Spleen (tissue), 11 donors: ENCODE results near the gene C1QTNF12. TPM values are rescaled to one million over a fixed set of nuclear protein-coding genes. Genes with fewer than 3 reads are reported as not detected.

Experiments used
- DNase-seq: peaks from one replicate; pipeline ENCODE4 v3.0.0-alpha.2; 2020
- H3K27ac ChIP-seq, 8 donors: fragments of 200-600 bp; sonication (generic) in 7 of 8; 1 replicate in 4 of 8; 2 replicates in 4 of 8; pipeline versions ENCODE4 v1.5.0 to v1.8.0; 2016 to 2021; ENCODE audit warnings: inconsistent platforms in 4 of 8, mild to moderate bottlenecking in 4 of 8, moderate library complexity in 1 of 8
- H3K27me3 ChIP-seq, 7 donors: fragments of 200-600 bp; sonication (generic) in 6 of 7; replicated peaks in 1 of 7; 1 replicate in 4 of 7; 2 replicates in 3 of 7; pipeline versions ENCODE4 v1.5.0 to v1.8.0; 2016 to 2021; ENCODE audit warnings: inconsistent platforms in 3 of 7, mild to moderate bottlenecking in 1 of 7
- H3K36me3 ChIP-seq, 6 donors: fragments of 200-600 bp; sonication (generic) in 5 of 6; 1 replicate in 4 of 6; 2 replicates in 2 of 6; pipeline versions ENCODE4 v1.5.0 to v1.8.0; 2016 to 2021; ENCODE audit warnings: inconsistent platforms in 2 of 6
- H3K4me1 ChIP-seq, 6 donors: fragments of 200-600 bp; sonication (generic) in 5 of 6; 1 replicate in 3 of 6; 2 replicates in 3 of 6; pipeline versions ENCODE4 v1.5.0 to v1.8.0; 2016 to 2021; ENCODE audit warnings: inconsistent platforms in 3 of 6
- H3K4me3 ChIP-seq, 8 donors: fragments of 200-600 bp; sonication (generic) in 7 of 8; 1 replicate in 4 of 8; 2 replicates in 4 of 8; pipeline versions ENCODE4 v1.5.0 to v1.8.0; 2016 to 2021; ENCODE audit warnings: inconsistent platforms in 4 of 8, mild to moderate bottlenecking in 4 of 8, moderate library complexity in 2 of 8
- H3K9me3 ChIP-seq, 8 donors: fragments of 200-600 bp; sonication (generic) in 7 of 8; 1 replicate in 4 of 8; 2 replicates in 4 of 8; pipeline versions ENCODE4 v1.5.0 to v1.8.0; 2016 to 2021; ENCODE audit warnings: inconsistent platforms in 4 of 8
- POLR2A ChIP-seq, 3 donors: fragments of 450-650 bp; IDR thresholded peaks; one replicate each; pipeline ENCODE4 v1.5.1; 2017; ENCODE audit warnings: antibody characterized with exemption in 3 of 3, mild to moderate bottlenecking in 1 of 3
- POLR2AphosphoS5 ChIP-seq, 3 donors: sonication (generic); formaldehyde crosslinking; IDR thresholded peaks; one replicate each; pipeline ENCODE4 v1.5.1; 2017; ENCODE audit warnings: antibody characterized with exemption in 3 of 3
- WGBS, 5 donors: extraction: QIAGEN DNeasy Blood & Tissue Kit in 3 of 5; methylation state at CpG; one replicate each; pipeline versions ENCODE4 v1.1.5 to v1.1.7; 2013 to 2018; 5-methylcytosine and 5-hydroxymethylcytosine counted together
- intact Hi-C: fragments of 100-400 bp; cut with DNase I; formaldehyde crosslinking; loops from one replicate; pipeline ENCODE4 v1.15.0; 2023; ENCODE audit warnings: low total_unique reads
- polyA plus RNA-seq, 3 donors: library from polyadenylated mRNA; stranded (reverse); fragments of 200-250 nt; gene quantifications; one replicate each; pipeline ENCODE4 v1.2.1, GENCODE V29; 2013
- total RNA-seq, 7 donors: library from RNA; depleted of rRNA in 3 of 7; stranded (reverse); fragments of >200 nt in 3 of 7; fragmentation: NEBNext Ultra II Directional in 4 of 7; extraction: Animal tissue kit (Norgen Biotek cat#: 25700) in 4 of 7; gene quantifications; one replicate each; pipeline versions ENCODE4 v1.1.0 to v1.2.1, GENCODE V29; 2016 to 2021
- TF ChIP-seq, protein P1 (sequence below), 11 experiments: fragments of 200-600 bp in 7 of 11; fragments of 450-650 bp in 4 of 11; sonication (generic) in 4 of 11; IDR thresholded peaks in 8 of 11; conservative IDR thresholded peaks in 3 of 11; 1 replicate in 7 of 11; 2 replicates in 4 of 11; pipeline versions ENCODE4 v1.4.0 to v1.8.0; 2016 to 2021; ENCODE audit warnings: antibody characterized with exemption in 11 of 11, inconsistent platforms in 4 of 11, mild to moderate bottlenecking in 1 of 11
- donor health status: healthy with polysubstance abuse.
- donor health status: DM: no; HTN: no; CAD: no; lungs with moderate emphysema.
- donor health status: DM: no; HTN: no; CAD: no.
- donor health status: Bipolar disorder and iron deficiency.
- donor health status: healthy.
- donor health status: DM: no; HTN: no; CAD: no.
- donor health status: DM: yes; HTN: yes; CAD: no.

C1QTNF12 gene
- total and polyA plus RNA-seq, 10 donors, result 0.87 to 5.5 (median 1.4) TPM; not detected in 3

DNA sequence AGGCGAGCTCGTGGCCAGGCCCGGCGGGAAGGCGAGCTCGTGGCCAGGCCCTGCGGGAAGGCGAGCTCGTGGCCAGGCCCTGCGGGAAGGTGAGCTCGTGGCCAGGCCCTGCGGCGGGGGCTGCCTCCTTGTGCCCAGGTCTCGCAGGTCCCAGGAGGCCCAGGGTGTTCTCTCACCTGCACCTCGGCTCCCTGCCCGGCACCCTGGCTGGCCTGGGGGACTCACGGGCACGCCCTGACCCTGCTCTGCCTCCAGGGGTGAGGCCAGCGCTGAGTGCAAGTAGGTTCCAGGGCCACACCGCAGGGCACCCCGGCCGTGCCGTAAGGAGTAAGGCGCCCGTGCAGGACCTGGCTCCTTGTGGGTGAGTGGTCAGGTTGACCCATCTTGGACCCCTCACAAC, 19.1 kb downstream of the C1QTNF12 start:
- Histone ChIP-seq H3K4me1 (peaks cover 13 to 66% (median 35%) of the 10 kb centered on the region in 6 donors), H3K9me3 (no peaks in the 10 kb centered on the region), H3K27me3 (no peaks in the 10 kb centered on the region), H3K27ac (no peak overlapping the region), H3K36me3 (peaks cover 0 to 79% (median 67%) of the 10 kb centered on the region in 6 donors), H3K4me3 (no peak overlapping the region)
- no peak for TF ChIP-seq POLR2A (IDR thresholded peaks at IDR 0.05)
- TF ChIP-seq, protein P1, sequence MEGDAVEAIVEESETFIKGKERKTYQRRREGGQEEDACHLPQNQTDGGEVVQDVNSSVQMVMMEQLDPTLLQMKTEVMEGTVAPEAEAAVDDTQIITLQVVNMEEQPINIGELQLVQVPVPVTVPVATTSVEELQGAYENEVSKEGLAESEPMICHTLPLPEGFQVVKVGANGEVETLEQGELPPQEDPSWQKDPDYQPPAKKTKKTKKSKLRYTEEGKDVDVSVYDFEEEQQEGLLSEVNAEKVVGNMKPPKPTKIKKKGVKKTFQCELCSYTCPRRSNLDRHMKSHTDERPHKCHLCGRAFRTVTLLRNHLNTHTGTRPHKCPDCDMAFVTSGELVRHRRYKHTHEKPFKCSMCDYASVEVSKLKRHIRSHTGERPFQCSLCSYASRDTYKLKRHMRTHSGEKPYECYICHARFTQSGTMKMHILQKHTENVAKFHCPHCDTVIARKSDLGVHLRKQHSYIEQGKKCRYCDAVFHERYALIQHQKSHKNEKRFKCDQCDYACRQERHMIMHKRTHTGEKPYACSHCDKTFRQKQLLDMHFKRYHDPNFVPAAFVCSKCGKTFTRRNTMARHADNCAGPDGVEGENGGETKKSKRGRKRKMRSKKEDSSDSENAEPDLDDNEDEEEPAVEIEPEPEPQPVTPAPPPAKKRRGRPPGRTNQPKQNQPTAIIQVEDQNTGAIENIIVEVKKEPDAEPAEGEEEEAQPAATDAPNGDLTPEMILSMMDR (IDR thresholded peaks at IDR 0.05 in 8 of 11, conservative IDR thresholded peaks at IDR 0.05 in 3 of 11), result no peak
- TF ChIP-seq POLR2AphosphoS5 (IDR thresholded peaks at IDR 0.05), result no peak
- DNase-seq, result no peak
- intact Hi-C loops, result no loop called here
- 96 to 99% (median 98%) methylated on average over 12 to 25 of the region's 25 CpGs for WGBS, 5 donors

DNA sequence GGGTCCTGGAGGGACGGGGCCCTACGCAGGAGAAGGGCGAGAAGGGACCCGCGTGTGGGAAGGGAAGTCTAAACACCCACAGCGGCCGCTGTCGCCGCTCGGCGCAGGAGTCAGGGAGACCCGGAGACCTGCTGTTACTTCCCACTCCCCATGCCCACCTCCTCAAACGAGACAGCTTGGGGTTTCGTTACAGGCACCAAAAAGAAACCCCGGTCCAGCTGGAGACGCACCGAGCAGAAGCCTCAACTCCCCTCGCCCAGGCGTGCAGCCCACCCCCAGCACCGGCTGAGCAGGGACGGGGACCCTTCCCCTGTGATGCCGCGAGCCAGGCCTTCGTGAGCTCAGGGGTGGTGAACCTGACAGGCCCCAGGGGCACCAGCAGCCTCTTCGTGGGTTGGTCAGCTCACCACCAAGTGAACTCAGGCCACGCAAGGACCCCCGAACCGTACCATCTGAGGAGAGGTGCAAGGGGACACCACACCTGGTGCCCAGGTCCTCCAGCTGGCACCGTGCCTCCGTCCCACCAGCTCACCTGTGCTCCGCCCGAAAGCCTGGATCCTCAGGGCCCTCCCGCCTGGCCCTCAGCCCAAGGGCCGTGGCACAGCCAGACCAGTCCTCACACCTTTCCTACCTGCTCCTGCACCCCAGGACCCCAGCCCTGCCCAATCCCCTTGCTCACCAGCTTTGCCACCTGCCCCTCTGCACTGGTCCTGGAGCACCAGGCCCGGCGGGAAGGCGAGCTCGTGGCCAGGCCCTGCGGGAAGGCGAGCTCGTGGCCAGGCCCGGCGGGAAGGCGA, 19.8 kb downstream of the C1QTNF12 start:
- peaks cover 13 to 66% (median 35%) of the 10 kb centered on the region in 6 donors for H3K4me1 ChIP-seq
- no peak overlapping the region for H3K4me3 ChIP-seq
- H3K27ac ChIP-seq, result no peak overlapping the region
- intact Hi-C loops, result no loop called here
- no peaks in the 10 kb centered on the region for H3K27me3 ChIP-seq
- no peaks in the 10 kb centered on the region for H3K9me3 ChIP-seq
- DNase-seq, result no peak
- TF ChIP-seq POLR2A (IDR thresholded peaks at IDR 0.05) (no peak), POLR2AphosphoS5 (IDR thresholded peaks at IDR 0.05) (no peak)
- TF ChIP-seq, protein P1 (IDR thresholded peaks at IDR 0.05 in 8 of 11, conservative IDR thresholded peaks at IDR 0.05 in 3 of 11), result no peak
- WGBS, 5 donors, result 92 to 97% (median 93%) methylated on average over 29 to 44 of the region's 44 CpGs
- peaks cover 0 to 86% (median 73%) of the 10 kb centered on the region in 6 donors for H3K36me3 ChIP-seq

DNA sequence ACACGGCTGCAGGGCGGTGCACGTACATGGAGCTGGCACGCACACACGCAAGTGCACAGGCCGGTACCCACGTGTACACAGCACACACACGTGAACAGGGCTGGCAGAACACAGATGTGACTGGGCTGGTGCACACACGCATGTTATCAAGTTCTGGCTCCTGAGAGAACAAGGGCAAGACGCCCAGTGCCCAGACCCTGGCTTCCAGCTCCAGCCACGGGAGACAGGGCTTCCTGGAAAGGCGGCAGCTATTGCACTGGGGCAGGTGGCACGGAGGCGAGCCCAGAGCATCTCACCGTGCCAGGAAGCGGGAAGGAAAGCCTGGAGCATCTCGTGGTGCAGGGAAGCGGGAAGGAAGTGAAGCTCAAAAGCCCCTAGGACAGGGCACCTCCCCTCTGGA, 20.6 kb downstream of the C1QTNF12 start:
- peaks cover 12 to 59% (median 32%) of the 10 kb centered on the region in 6 donors for H3K4me1 ChIP-seq
- H3K27me3 ChIP-seq, result no peaks in the 10 kb centered on the region
- intact Hi-C loops, result no loop called here
- TF ChIP-seq, protein P1 (IDR thresholded peaks at IDR 0.05 in 8 of 11, conservative IDR thresholded peaks at IDR 0.05 in 3 of 11), result no peak
- TF ChIP-seq POLR2AphosphoS5 (IDR thresholded peaks at IDR 0.05) (peak in 1 of 3 donors; percentile 2), POLR2A (IDR thresholded peaks at IDR 0.05) (no peak)
- H3K27ac ChIP-seq, result no peak overlapping the region
- no peaks in the 10 kb centered on the region for H3K9me3 ChIP-seq
- peaks cover 0 to 94% (median 81%) of the 10 kb centered on the region in 6 donors for H3K36me3 ChIP-seq
- 84 to 91% (median 89%) methylated on average over 16 to 18 of the region's 18 CpGs for WGBS, 5 donors
- no peak overlapping the region for H3K4me3 ChIP-seq
- DNase-seq, result no peak

DNA sequence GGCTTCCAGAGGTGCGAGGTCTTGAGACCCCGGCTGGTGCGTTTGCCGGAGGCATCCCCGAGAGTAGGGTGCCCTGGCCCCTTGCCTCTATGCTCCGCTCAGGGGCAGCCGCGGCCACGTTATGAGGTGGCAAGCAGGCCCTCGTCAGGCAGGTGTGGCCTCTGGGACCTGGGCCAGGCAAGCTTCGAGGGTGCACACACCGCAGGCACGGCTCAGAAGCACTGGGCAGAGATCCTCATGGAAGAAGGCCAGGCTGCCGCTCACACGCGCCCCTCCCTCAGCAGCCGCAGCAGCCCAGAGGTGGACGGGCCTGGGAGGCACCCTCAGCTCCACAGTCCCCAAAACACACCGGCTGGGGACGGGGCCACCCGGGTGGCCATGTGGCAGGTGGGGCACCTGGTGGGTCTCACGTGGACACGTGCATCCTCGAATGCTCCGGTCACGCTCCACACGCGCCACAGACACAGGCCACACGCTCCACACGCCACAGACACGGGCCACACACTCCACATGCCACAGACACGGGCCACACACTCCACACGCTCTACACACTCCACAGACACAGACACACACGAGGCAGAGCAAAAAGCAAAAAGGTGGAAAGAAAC, 21.2 kb downstream of the C1QTNF12 start:
- H3K27me3 ChIP-seq, result no peaks in the 10 kb centered on the region
- H3K36me3 ChIP-seq, result peaks cover 0 to 100% (median 87%) of the 10 kb centered on the region in 6 donors
- H3K4me1 ChIP-seq, result peaks cover 6 to 53% (median 26%) of the 10 kb centered on the region in 6 donors
- H3K27ac ChIP-seq, result no peak overlapping the region
- H3K4me3 ChIP-seq, result no peak overlapping the region
- intact Hi-C loops, result no loop called here
- 90 to 95% (median 94%) methylated on average over 14 to 34 of the region's 34 CpGs for WGBS, 5 donors
- TF ChIP-seq POLR2A (IDR thresholded peaks at IDR 0.05), result no peak
- TF ChIP-seq POLR2AphosphoS5 (IDR thresholded peaks at IDR 0.05), result no peak
- TF ChIP-seq, protein P1 (IDR thresholded peaks at IDR 0.05 in 8 of 11, conservative IDR thresholded peaks at IDR 0.05 in 3 of 11), result no peak
- no peaks in the 10 kb centered on the region for H3K9me3 ChIP-seq
- no peak for DNase-seq
